ENCODE data around the gene NAXE.
A peak's percentile ranks its signal among the peaks of the same experiment; 100 is the strongest.
"Not testable (repeated sequence)": the region's sequence is repeated elsewhere in the genome, so short reads cannot be mapped to it uniquely, and the experiment has no call there.

The NAXE gene
- total RNA-seq, result 28.6 to 36.5 reads per million in 2 donors

DNA sequence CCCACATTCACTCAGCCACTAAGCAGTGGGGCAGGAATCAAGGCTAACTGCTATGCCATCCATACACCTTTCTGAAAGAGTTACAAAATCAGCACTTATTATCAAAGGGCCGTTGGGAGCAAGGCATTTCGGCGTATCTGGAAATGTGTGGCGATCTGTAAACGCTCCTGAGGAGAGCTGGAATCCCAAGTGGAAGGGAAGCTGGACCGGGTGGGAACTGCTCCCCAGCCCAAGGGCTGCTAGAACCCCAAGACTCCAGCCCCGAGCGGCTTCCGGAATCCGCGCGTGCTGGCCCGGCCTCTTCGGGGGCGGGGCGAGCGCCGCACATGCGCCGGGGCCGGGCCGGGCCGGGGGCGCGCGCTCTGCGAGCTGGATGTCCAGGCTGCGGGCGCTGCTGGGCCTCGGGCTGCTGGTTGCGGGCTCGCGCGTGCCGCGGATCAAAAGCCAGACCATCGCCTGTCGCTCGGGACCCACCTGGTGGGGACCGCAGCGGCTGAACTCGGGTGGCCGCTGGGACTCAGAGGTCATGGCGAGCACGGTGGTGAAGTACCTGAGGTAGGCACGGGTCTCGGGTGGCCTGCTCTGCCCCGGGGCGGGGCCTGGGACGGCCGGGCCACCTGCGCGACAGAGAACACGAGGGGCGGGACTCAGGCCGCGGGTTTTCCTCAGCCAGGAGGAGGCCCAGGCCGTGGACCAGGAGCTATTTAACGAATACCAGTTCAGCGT lies at the start of gene NAXE:
TSS of gene NAXE (plus strand) at position 345 of the 726 bp plus-strand sequence. CDS start at position 374, 29 bp downstream.
- DNase-seq, result peak; percentile 56

- DNase-seq, result no peak
These were observed 48.5 kb upstream of the NAXE start for GRCh38 chr1:156543066-156543465.

- DNase-seq, result no peak
These were observed 46.9 kb upstream of the NAXE start for GRCh38 chr1:156544592-156545102.

DNA sequence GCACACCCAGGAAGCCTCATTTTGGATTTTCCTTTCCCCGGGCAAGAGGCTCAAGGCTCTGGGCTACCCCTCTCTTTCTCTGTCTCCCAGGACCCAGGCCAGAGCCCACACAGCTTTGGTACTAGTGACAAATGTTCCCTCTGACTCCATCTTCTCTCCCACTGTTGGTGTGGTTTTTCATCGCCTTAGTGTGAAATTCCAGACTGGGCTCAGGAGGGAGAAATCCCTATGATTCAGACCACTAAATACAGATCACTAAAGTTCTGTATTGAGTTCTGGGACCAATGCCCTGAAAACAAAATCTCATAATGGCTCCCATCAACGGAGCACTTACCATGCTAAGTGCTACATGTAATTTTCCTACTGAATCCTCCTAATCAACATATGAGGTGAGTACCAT lies 45.3 kb upstream of the NAXE start:
- DNase-seq, result no peak

GRCh38 chr1:156547434-156547833 lies 44.1 kb upstream of the NAXE start:
- no peak for DNase-seq

- no peak for DNase-seq
These were observed 43.6 kb upstream of the NAXE start for GRCh38 chr1:156547982-156548381.

DNA sequence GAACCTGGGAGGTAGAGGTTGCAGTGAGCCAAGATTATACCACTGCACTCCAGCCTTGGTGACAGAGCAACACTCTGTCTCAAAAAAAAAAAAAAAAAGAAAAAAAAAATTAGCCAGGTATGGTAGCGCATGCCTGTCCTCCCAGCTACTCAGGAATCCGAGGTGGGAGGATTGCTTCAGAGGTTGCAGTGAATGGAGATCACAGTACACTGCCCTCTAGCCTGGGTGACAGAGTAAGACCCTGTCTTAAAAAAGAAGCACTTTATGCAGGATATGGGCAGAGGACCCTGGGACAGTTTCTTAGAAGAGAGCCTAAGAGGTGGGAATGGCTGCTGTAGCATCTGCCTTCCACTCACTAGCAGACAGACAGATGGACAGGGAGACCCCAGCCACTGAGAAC lies 42.2 kb upstream of the NAXE start:
- no peak for DNase-seq

- no peak for DNase-seq
These were observed 41.7 kb upstream of the NAXE start for GRCh38 chr1:156549831-156550230.

GRCh38 chr1:156550346-156550745 lies 41.2 kb upstream of the NAXE start:
- no peak for DNase-seq

GRCh38 chr1:156551066-156551643 lies 40.4 kb upstream of the NAXE start:
- DNase-seq, result no peak

- DNase-seq, result no peak
These were observed 39.7 kb upstream of the NAXE start for GRCh38 chr1:156551869-156552268.

- no peak for DNase-seq
These were observed 39.1 kb upstream of the NAXE start for GRCh38 chr1:156552518-156552917.

- not testable (repeated sequence) for DNase-seq
These were observed 38.6 kb upstream of the NAXE start for GRCh38 chr1:156552937-156553336.

DNA sequence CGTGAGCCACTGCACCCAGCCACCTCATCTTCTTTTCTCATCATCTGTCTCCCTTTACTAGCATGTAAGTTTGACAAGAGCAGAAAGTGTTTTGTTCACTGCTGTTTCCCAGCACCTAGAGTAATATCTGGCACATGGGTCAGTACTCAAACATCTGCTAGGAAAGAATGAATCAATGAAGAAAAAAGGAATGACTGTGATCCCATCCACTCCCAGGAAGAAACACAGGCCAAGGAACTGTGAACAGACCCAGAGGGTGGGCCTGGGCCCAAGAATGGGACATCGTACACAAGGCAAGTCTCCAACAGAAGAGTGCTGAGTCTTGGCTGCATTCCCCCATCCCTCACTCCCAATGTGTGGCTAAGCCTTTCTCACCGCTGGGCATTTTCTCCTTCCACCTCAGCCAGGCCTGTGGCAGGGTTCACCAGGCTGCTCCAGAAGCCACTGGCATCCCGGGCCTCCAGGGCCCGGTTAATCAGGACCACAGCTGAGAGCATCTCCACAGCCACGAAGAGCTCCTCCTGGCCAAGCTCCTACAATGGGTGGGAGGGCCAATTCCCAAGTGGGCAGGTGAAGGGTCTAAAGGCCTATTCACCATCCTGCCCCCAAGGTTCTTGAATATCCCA lies 37.6 kb upstream of the NAXE start:
- DNase-seq, result no peak

GRCh38 chr1:156554971-156555370 lies 36.6 kb upstream of the NAXE start:
- no peak for DNase-seq

DNA sequence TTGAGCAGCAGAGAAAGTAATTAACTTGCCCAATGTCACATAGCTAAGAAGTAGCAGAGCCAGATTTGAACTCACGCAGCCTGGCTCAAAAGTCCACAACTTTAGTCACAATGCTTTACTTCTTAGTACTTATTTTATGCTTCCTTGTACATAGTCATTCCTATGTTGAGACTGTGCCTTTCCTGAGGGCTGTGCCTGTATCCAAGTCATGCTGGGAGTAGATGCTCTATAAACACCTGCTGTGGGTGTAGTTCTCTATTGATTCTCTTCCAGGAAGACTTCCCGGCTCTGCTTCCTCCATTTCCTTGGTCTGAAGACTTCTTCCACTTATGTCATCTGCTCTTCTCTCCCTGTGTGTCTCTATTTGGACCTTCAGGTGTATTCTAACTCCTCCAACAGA lies 35.9 kb upstream of the NAXE start:
- no peak for DNase-seq

DNA sequence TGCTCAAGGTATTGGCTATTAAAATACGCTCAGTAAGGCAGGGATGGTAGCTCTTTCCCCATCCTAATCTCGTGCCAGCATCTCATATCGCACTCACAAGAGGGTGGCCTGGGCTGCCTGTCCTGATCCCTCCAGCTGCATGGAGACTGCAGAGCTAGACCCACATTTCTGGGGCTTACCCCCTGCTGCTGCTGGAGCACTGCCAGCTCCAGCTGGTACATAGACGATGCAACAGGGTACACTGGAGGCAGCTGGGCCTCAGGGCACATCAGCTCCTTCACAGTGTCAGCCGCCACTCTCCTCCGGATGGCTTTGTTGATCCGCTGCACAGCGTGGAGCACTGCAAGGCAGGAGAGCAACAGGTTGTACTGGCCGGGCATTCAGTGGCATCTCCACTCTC lies 35.2 kb upstream of the NAXE start:
- no peak for DNase-seq

GRCh38 chr1:156559086-156559796 lies 32.3 kb upstream of the NAXE start:
- no peak for DNase-seq

- DNase-seq, result no peak
These were observed 31.7 kb upstream of the NAXE start for GRCh38 chr1:156559797-156560385.

GRCh38 chr1:156560585-156561163 lies 30.9 kb upstream of the NAXE start:
- DNase-seq, result no peak

- no peak for DNase-seq
These were observed 26.1 kb upstream of the NAXE start for GRCh38 chr1:156565519-156565918.

- no peak for DNase-seq
These were observed 25.1 kb upstream of the NAXE start for GRCh38 chr1:156566436-156566835.

Data from activated gamma-delta T cell (primary cell).